Caki2 (cell line): Measurements from ENCODE around the gene MRPL2. TPM values are rescaled to one million over a fixed set of nuclear protein-coding genes. Genes with fewer than 3 reads are reported as not detected.

Source experiments
- DNase-seq: peaks from one replicate; pipeline ENCODE4 v3.0.0-alpha.2; 2015; ENCODE audit warnings: low read depth
- in situ Hi-C: cut with HindIII; loops from 2 replicates; pipeline ENCODE4 v1.10.0; 2016; ENCODE audit warnings: low sequenced_read_pairs, low pct_unique_long_range_greater_than_20kb, mixed read lengths
- total RNA-seq: library from RNA; depleted of rRNA; stranded (reverse); fragments of >200 nt; shearing (Covaris generic); gene quantifications from 2 replicates; pipeline ENCODE4 v1.2.3, GENCODE V29; 2014; ENCODE audit warnings: low replicate concordance; rRNA removed

MRPL2 gene
- total RNA-seq, 1 experiment from 2014 or later, result 50.5 TPM

- in situ Hi-C loops, result no loop called here
- DNase-seq, result no peak
Measured at GRCh38 chr6:43012364-43012763, 46.9 kb downstream of the MRPL2 start.

DNA sequence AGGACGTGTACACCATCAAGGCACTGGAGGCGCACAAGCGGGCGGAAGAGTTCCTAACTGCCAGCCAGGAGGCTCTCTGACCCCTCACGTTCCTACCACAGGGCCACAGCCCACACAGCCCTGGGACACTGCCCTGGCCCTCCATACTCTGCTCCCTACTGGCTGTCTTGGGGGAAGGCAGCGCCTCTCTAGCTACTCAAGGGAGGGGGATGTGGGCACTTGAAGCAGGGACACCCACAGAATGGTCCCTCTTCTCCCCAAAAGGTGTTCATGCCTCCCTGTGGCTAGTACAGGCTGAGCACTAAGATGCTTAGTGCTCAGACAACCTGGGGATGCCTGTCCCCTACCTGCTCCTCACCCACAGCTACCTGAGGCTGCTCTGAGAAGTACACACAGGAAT lies 48.0 kb downstream of the MRPL2 start:
- DNase-seq, result no peak
- in situ Hi-C loops, result no loop called here

DNA sequence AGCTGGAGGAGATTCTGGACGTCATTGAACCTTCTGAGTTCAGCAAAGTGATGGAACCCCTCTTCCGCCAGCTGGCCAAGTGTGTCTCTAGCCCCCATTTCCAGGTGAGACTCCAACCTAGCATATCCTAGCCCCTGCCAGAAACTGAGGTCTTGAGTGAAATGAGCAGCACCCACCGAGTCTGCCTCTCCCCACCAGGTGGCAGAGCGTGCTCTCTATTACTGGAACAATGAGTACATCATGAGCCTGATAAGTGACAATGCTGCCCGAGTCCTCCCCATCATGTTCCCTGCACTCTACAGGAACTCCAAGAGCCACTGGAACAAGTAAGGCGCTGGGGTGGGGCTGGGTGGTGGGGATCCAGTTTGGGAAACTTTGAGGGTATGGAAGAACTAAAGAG lies 50.1 kb downstream of the MRPL2 start:
- peak; percentile 30 for DNase-seq
- in situ Hi-C loops, result no loop called here

- DNase-seq, result no peak
- in situ Hi-C loops, result no loop called here
Measured at GRCh38 chr6:43007126-43007525, 52.1 kb downstream of the MRPL2 start.

GRCh38 chr6:43006251-43006650 lies 53.0 kb downstream of the MRPL2 start:
- in situ Hi-C loops, result no loop called here

DNA sequence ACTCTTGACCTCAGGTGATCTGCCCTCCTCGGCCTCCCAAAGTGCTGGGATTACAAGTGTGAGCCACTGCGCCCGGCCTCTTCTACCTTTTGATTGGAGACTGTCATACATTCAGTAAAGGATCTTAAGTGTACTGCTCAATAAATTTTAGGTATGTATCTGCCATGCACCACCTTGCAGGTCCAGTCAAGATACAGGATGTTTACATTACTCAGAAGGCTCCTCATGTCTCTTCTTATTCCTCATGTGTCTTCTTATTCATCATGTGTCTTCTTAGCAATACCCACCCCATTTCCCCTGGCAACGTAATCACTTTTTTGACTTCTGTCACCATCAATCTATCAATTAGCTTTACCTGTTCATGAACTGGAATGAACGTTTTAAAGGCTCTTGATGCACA lies 53.4 kb downstream of the MRPL2 start:
- DNase-seq, result no peak
- in situ Hi-C loops, result no loop called here

More at GRCh38 chr6:43006251-43006650, 53.0 kb downstream of the MRPL2 start:
- no peak for DNase-seq

Other genes starting within 250 kb of the MRPL2 start
- gene RPL7L1, start 179.8 kb downstream of the MRPL2 start, total RNA-seq, result 116 and 181 TPM in 2 replicates
- not detected in 2 replicates for gene PTCRA, start 143.4 kb downstream of the MRPL2 start, total RNA-seq
- gene CNPY3, start 130.0 kb downstream of the MRPL2 start, total RNA-seq, result 69.2 and 70.4 TPM in 2 replicates
- gene GNMT, start 98.7 kb downstream of the MRPL2 start, total RNA-seq, result 1.5 TPM in 1 of 2 replicates, not detected in the other
- gene PEX6, start 80.3 kb downstream of the MRPL2 start, total RNA-seq, result 29.2 and 31.4 TPM in 2 replicates
- 41.1 and 50.7 TPM in 2 replicates for gene PPP2R5D, start 74.9 kb downstream of the MRPL2 start, total RNA-seq
- 192 and 200 TPM in 2 replicates for gene MEA1, start 45.5 kb downstream of the MRPL2 start, total RNA-seq
- 140 and 145 TPM in 2 replicates for gene KLHDC3, start 45.2 kb downstream of the MRPL2 start, total RNA-seq
- gene RRP36, start 37.8 kb downstream of the MRPL2 start, total RNA-seq, result 79.1 and 98.6 TPM in 2 replicates
- 39.2 TPM in 2 replicates for gene CUL7, start 5.6 kb downstream of the MRPL2 start, total RNA-seq
- gene KLC4, start 197 bp upstream of the MRPL2 start, total RNA-seq, result 49.3 and 61.6 TPM in 2 replicates
- gene PTK7, start 16.9 kb upstream of the MRPL2 start, total RNA-seq, result 45.4 and 69.5 TPM in 2 replicates
- 16.4 and 26.1 TPM in 2 replicates for gene SRF, start 111.8 kb upstream of the MRPL2 start, total RNA-seq
- 10.6 and 15.7 TPM in 2 replicates for gene CUL9, start 122.8 kb upstream of the MRPL2 start, total RNA-seq
- gene DNPH1, start 170.0 kb upstream of the MRPL2 start, total RNA-seq, result 187 and 194 TPM in 2 replicates
- gene TTBK1, start 184.0 kb upstream of the MRPL2 start, total RNA-seq, result not detected in 2 replicates
- gene SLC22A7, start 238.8 kb upstream of the MRPL2 start, total RNA-seq, result not detected in 2 replicates
- gene CRIP3, start 249.4 kb upstream of the MRPL2 start, total RNA-seq, result not detected in 2 replicates